ENCODE measurements around the gene PODXL.
"Not testable (repeated sequence)": the region's sequence is repeated elsewhere in the genome, so short reads cannot be mapped to it uniquely, and the experiment has no call there.

PODXL gene

DNA sequence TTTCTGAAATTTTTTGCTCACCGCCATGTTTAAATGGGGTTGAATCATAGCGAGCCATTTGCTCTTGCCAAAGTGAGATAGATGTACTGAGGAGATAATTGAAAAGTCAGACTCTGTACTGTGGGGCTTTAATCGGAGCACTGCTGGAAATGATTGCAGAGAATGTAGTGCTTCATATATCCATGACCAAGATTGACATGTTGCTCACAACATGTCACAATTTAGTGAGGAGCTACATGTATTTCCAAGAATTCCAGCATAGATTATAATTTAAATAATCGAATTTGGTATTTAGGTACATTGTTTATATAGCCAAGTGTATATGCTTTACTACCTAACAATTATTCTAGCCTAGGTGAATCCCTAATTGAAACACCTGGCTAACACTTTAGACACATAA is 66.5 kb downstream of the PODXL start:
- no peak for DNase-seq (ENCODE audit: low spot score)

DNA sequence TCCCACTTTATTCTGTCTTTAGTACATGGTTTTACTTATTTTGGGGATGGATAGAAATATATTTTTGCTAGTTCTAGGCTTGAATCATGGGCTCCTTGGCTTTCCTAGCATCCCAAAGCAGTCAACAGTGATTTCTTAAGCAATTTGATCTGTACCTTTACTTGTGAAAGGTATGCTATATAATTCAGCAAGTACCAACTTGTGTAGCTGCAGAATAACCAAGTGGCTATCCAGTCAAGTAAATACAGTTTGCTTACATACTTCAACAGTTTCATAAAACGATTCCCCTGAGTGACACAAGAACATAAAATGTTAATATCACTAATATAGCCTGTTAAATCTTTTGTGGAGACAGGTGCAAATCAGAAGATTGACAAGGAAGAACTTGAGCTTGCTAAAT is 67.2 kb downstream of the PODXL start:
- DNase-seq (ENCODE audit: low spot score), result no peak

DNA sequence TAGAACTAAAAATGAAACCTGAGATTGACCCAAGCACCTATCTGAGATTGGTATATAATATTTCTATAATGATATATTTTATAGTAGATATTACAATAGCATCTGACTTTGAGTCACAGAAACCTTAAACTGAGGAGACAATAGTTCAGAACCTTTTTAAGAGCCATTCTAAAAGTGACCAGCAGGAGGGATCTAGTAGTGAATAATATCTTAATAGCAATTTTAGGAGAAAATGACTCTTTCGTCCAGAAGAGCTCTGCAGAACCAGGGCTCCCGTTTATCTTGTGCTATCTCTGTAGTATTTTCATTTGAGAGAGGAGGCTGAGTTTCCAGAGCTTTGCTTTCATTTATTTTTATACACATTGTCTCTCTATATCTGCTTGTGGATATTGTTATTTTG is 68.1 kb downstream of the PODXL start:
- no peak for DNase-seq (ENCODE audit: low spot score)

DNA sequence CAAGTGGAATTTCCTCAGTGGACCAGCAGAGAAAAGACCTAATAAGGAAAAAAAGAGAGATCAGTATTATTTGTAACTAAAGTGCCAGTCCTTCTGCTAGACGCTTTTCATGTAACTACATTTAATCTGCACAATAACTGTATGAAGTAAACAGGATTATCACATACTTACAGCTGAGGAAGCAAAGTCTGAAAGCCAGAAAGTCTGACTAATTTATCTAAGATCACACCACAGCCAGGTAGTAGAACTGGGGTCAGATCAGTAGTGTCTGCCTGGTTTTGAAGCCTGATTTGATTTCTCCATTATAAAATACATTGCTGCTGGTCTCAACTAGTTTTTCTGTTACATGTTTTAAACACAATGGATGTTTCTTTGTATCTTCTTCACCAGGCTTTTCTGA is 69.2 kb downstream of the PODXL start:
- no peak for DNase-seq (ENCODE audit: low spot score)

DNA sequence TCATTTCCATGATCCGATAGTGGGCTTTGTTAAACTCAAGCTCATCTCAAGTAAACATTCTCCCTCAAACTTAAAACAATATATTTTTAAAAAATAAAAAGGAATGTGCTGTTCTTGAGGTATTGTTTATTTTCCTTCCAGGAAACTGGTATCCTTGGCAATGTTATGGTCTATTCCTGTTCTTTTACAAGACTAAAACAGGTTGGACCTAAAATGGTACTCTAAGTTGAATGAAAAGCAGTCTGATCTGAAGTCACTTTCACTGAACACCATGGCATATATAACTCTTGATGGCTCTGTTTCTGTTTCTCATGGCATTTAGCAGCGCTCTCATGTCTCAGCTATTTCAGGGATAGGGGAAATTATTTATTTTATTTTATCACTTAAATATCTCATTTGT is 70.1 kb downstream of the PODXL start:
- DNase-seq (ENCODE audit: low spot score), result no peak

DNA sequence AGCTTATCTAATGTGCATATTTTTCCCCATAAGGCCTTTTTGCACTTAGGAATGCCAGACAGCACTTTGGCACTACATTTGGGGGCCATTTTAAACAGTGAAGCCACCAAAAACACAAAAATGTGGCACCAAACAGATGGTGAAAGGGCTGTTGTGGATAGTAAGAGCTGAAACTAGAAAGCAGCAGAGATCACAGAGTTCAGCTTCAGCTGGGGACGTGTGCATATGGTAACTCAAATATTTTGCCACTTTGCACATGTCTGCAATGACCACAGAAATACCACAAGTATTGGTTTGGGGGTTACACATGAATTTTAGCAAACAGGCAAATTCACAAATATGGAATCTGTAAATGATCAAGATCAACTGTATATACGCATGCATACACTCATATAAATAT is 72.8 kb downstream of the PODXL start:
- DNase-seq (ENCODE audit: low spot score), result no peak

DNA sequence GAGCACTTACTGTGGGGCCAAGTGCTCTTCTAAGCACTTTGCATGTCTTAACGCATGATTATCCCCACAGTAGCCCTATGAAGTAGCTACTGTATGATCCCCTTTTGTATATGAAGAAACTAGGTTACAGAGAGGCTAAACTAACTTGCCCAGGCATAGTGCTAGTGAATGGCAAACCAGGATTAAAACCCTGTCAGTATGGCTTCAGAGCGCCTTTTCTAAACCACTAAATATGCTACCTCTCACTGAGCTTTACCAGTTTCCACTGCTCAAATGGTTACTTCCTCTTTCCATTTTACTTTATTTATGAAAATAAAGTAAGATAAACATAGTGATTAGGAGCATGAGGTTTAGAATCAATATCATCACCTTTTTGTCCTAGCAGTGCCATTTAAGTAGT is 73.6 kb downstream of the PODXL start:
- no peak for DNase-seq (ENCODE audit: low spot score)

DNA sequence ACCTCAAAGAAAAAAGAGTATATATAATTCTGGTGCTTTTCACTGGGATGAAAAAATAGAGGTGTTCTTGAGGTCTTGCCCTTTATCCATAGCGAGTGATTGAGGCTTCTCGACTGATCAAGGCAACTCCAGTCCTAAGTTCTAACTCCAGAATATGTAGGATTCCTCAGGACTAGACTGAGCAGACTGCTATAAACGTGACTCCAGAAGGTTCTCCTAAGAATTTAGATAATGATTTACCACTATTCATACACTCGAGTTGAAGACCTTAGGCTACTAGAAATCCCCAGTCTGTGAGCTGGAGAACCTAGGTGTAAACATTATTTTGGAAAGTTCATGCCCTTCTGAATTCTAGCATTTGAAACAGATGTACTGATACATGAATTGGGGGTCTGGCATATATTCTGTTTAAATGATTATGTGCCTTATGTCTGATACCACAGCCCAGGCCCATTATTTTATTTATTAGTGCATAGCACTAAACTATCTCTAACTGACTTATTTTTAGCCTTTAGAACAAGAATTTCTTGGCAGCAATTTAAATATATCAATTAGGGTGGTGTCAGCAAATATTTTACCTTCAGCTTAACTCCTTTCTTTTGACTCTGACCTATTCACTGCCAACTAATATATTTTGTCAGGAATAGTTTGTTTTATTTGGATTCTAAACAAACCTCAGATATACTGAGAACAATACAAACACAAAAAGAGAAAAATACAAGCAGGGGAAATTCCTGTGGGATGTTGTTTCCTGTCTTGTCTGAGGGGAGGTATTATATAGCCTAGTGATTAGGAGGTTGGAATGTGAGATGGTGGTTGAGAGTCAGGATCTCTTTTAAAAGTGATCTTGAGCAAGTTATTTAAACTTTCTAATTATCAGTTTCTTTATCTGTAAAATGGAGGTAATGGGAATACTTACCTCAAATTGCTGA is 75.8 kb downstream of the PODXL start:
- no peak for DNase-seq (ENCODE audit: low spot score)

DNA sequence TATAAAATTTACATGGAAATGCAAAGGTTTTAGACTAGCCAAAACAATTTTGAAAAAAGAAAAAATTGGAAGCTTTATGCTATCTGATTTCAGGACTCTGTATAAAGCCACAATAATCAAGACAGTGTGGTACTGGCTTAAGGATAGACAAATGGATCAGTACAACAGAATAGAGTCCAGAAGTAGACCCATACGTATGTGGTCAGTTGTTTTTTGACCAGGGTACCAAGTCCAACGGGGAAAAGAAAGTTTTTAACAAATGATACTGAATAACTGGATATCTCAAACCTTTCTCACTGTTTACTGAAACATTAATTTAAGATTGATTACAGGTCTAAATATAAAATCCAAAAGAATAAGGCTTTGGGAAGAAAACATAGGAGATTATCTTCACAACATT is 79.7 kb downstream of the PODXL start:
- DNase-seq (ENCODE audit: low spot score), result no peak

DNA sequence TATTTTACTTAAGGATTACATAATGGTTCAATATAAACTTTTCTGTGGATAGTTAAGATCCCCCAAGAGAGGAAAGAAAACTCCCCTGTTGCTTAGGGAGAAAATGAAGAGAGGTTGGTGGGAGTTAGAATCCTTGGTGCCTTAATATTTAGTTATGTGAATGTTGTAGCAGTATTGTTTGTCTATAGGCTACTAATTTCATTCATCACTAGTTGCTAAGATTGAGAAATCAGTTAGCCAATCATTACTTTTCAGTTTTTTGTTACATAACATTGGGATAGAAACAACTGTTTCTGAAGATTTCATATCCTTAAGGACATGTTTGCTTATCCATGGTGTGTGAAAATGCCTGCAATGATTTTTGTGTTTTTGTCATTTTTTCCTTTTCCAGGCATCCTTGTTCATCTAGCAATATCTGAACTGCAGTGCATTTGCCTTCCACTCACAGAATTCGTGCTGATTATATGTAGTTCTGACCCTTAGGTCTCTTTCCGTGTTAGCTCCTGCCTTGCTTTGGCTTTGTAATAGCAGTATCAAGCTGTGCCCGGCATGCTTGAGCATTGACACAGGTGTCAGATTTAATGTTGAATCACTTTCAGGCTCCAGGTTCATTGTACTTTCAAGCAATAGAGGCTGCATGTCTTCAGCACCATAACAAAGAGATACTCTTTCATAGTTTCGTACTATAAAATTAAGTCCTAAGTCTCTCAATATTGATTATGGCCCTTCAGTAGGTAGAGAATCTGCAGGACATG is 85.0 kb downstream of the PODXL start:
- no peak for DNase-seq (ENCODE audit: low spot score)

DNA sequence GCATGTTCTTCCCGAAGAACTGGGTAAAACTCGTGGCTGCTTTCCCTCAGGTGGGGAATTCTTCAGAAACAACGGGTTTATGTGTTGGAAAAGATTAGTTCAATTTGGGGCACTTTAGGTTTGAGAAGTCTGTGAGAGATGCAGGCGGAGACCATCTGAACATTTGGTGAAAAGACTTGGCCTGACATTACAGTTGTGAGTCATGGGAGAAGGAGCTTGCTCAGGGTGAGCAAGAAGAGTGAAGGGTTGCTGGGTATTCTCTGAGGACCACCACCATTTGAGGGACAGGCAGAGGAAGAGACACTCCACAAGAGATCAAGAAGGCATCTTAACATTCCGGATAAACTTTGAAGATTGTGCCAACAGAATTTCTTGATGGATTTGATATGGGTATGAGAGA is 88.6 kb downstream of the PODXL start:
- DNase-seq (ENCODE audit: low spot score), result no peak

DNA sequence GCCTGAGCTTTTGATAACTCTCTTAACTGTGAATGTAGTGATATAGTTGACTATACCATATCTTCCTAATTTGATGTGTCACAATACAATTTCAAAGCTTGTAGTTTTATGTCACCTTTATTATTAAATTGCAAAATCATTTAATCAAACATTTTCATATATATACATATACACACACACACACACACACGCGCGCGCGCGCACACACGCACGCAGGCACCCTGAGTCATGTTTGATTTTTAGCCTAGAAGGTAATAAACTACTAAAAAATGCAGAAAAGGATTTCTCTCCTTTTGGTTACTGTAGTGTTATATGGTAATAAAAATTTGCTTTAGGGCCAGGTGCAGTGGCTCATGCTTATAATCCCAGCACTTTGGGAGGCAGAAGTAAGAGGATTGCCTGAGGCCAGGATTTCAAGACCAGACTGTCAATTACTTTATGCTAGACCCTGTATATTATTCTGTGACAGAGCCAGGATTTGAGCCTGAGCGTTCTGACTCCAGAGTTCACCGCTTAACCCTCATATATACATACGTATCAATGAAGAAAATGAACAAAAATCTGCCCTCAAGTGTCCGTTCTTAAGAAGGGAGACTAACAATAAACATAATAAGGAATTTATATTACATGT is 89.6 kb downstream of the PODXL start:
- DNase-seq (ENCODE audit: low spot score), result no peak

DNA sequence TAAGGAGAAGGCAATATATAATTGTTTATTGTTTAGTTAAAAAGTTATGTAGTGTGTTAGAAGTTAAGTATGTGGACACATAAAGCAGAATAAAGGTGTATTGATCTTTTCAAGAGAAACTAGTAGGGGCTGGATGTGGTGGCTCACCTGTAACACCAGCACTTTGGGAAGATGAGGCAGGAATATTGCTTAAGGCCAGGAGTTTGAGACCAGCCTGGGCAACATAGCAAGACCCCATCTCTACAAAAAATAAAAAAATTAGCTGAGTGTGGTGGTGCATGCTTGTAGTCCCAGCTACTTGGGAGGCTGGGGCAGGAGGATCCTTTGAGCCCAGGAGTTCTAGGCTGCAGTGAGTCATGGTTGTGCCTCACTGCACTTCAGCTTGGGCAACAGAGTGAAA is 93.7 kb downstream of the PODXL start:
- DNase-seq (ENCODE audit: low spot score), result not testable (repeated sequence)

DNA sequence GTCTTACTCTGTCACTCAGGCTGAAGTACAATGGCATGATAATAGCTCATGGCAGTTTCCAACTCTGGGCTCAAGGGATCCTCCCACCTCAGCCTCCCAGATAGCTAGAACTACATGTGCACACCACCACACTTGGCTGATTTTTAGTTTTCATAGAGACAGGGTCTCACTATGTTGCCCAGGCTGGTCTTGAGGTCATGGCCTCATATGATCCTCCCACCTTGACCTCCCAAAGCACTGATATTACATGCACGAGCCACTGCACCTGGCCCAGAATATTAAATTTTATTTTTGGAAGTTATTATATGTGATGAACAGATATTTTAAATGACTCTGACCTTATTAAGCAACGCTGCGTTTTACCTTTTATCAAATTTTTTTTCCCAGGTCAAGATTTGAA is 94.4 kb downstream of the PODXL start:
- no peak for DNase-seq (ENCODE audit: low spot score)

DNA sequence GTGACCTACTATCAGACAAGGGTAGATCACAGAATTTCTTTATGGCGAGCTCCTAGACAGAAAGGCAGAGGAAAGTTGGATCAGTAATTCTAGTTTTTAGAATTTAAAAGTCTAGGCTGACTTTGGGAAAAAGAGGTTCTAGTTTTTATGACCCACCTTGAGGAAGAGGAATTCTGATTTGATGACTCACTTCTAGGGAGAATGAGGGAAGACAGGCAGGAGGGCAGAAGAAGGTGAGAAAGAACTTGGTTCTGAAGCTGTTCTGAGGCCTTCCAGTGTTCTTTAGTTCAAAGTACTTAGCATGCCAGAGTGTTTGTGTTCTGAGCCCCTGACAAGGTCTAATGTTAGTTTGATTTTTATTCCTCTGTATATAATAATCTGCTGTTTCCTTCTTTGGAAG is 97.2 kb downstream of the PODXL start:
- no peak for DNase-seq (ENCODE audit: low spot score)

DNA sequence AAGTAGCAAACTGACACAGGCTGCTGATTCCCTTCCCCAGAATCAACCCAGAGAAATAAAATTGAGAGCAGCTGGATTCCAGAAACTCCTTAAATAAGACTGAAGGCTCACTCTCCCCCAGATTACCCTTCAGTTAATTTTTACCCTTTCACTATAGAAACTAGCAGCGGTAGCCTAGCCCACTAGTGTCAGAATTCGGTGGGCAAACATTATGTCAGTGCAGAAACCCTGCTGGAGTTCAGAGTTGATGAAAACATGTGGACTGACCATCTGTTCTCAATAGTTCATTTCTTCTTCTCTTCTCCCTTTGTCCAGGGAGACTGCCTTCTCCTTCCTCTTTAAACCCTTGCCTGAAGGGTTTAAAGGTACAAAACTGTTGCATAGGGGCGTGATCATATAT is 100.1 kb downstream of the PODXL start:
- no peak for DNase-seq (ENCODE audit: low spot score)

DNA sequence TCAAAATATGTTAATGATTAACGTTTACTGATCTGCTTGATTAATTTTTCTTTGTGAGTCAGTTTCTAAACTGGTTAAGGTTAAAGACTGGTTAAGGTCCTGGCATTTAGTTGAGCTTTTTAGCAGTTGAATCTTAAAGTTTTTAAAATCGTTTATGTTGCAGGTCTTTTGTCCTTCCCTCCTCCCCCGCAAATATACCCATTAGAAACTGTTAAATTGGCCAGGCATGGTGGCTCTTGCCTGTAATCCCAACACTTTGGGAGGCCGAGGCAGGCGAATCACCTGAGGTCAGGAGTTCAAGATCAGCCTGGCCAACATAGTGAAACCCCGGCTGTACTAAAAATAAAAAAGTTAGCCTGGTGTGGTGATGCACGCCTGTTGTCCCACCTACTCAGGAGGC is 100.9 kb downstream of the PODXL start:
- DNase-seq (ENCODE audit: low spot score), result no peak

DNA sequence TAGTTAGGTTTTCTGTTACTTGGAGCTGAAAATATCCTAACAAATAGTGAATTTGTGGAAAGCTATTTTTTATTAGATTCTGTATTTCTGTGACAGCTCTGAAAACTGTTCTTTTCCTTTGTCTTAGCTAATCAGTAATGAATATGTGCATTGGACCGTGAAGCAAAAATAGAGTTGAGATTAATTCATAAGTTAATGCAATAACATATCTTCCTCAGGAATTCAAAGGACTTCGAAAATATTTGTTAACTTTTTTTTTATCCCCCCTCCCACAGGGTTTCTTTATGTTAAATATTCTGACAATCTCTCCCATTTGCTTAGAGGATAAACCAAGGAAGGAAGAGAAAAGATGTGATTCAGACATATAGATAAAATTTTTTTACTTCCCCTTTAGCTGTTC is 101.4 kb downstream of the PODXL start:
- no peak for DNase-seq (ENCODE audit: low spot score)

DNA sequence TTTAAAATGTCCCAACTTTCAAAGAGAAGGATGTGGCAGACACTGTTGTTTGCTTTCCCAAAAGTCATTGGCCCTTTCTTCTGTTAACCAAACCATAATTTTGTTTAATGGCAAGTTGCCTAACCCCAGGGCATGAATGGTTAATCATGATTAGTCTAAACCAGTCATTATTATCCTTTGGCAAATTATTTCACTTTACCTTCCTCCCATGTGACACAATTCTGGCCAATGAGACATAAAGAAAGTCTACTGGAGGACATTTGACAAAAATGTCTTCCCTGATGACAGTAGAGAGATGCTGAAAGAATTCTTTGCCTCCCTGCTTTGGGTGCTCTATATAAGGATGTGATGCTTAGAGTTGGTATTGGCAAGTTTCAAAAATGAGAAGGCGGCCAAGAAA is 101.9 kb downstream of the PODXL start:
- DNase-seq (ENCODE audit: low spot score), result no peak
